ENCODE results near the gene LGALS12.

- TF ChIP-seq CTCF (IDR thresholded peaks at IDR 0.05) (no peak), EZH2 (IDR thresholded peaks at IDR 0.05; ENCODE audit: borderline replicate concordance, insufficient read depth, low read depth, low read length, poor library complexity, severe bottlenecking) (no peak)
Observed at GRCh38 chr11:63494975-63495374, 10.9 kb upstream of the LGALS12 start.
